ACC112 (cell line): ENCODE results near the gene VTI1A.
"Not testable (repeated sequence)": the region's sequence is repeated elsewhere in the genome, so short reads cannot be mapped to it uniquely, and the experiment has no call there.

Source experiments
- H2AFZ ChIP-seq: fragments of 200-600 bp; sonication (generic); one replicate; pipeline ENCODE4 v1.6.0; 2017; ENCODE audit warnings: antibody characterized with exemption, low read length; ENCODE audit not compliant: unreplicated experiment
- H3K27ac ChIP-seq: fragments of 200-600 bp; sonication (generic); 2 replicates; pipeline ENCODE4 v1.5.1; 2014; ENCODE audit warnings: low read depth, mild to moderate bottlenecking, antibody characterized with exemption, low read length, moderate library complexity
- H3K27me3 ChIP-seq: fragments of 200-600 bp; sonication (generic); 2 replicates; pipeline ENCODE4 v1.6.1; 2014; ENCODE audit warnings: mild to moderate bottlenecking, antibody characterized with exemption, low read length, moderate library complexity, mixed read lengths; ENCODE audit not compliant: insufficient read depth
- H3K36me3 ChIP-seq: fragments of 200-600 bp; sonication (generic); 2 replicates; pipeline ENCODE4 v1.6.1; 2016; ENCODE audit warnings: mild to moderate bottlenecking, antibody characterized with exemption, low read length, moderate library complexity, mixed read lengths; ENCODE audit not compliant: insufficient read depth
- H3K4me1 ChIP-seq: fragments of 200-600 bp; sonication (generic); one replicate; pipeline ENCODE4 v1.6.1; 2016; ENCODE audit warnings: low read length, mixed read lengths; ENCODE audit not compliant: insufficient read depth, unreplicated experiment, control insufficient read depth
- H3K4me3 ChIP-seq: fragments of 200-600 bp; sonication (generic); 2 replicates; pipeline ENCODE4 v1.5.1; 2014; ENCODE audit warnings: mild to moderate bottlenecking, low read depth, low read length
- H3K79me2 ChIP-seq: fragments of 200-600 bp; sonication (generic); one replicate; pipeline ENCODE4 v1.6.0; 2016; ENCODE audit warnings: low read length; ENCODE audit not compliant: control insufficient read depth, unreplicated experiment, insufficient read depth

The VTI1A gene

GRCh38 chr10:112539340-112539739, 92.3 kb downstream of the VTI1A start:
- Histone ChIP-seq H3K4me3 (no peak overlapping the region), H3K4me1 (peaks cover 5% of the 10 kb centered on the region), H3K79me2 (no peaks in the 10 kb centered on the region), H3K27ac (no peak overlapping the region), H3K36me3 (peaks cover 15% of the 10 kb centered on the region; the same call in 1 of the 2 replicates), H3K27me3 (no peaks in the 10 kb centered on the region), H2AFZ (no peak overlapping the region)

GRCh38 chr10:112542823-112543222, 95.8 kb downstream of the VTI1A start:
- not testable (repeated sequence) for H2AFZ ChIP-seq, H3K27me3 ChIP-seq, H3K27ac ChIP-seq, H3K79me2 ChIP-seq, H3K4me3 ChIP-seq, H3K4me1 ChIP-seq
- H3K36me3 ChIP-seq: peaks cover 15% of the 10 kb centered on the region; the same call in 1 of the 2 replicates

- Histone ChIP-seq H3K4me3 (no peak overlapping the region), H3K4me1 (no peaks in the 10 kb centered on the region)
Measured at GRCh38 chr10:112546474-112546873, 99.5 kb downstream of the VTI1A start.

GRCh38 chr10:112548535-112549276, 101.7 kb downstream of the VTI1A start:
- H3K36me3 ChIP-seq: no peaks in the 10 kb centered on the region
- no peak overlapping the region for H3K4me3 ChIP-seq
- no peak overlapping the region for H2AFZ ChIP-seq
- no peaks in the 10 kb centered on the region for H3K79me2 ChIP-seq
- H3K27ac ChIP-seq: no peak overlapping the region
- H3K27me3 ChIP-seq: no peaks in the 10 kb centered on the region
- no peaks in the 10 kb centered on the region for H3K4me1 ChIP-seq

More at GRCh38 chr10:112546474-112546873, 99.5 kb downstream of the VTI1A start:
- Histone ChIP-seq H3K27me3 (no peaks in the 10 kb centered on the region), H3K79me2 (no peaks in the 10 kb centered on the region), H2AFZ (no peak overlapping the region), H3K36me3 (no peaks in the 10 kb centered on the region), H3K27ac (no peak overlapping the region)

GRCh38 chr10:112552593-112553110, 105.6 kb downstream of the VTI1A start:
- Histone ChIP-seq H3K36me3 (no peaks in the 10 kb centered on the region), H3K27ac (no peak overlapping the region), H2AFZ (no peak overlapping the region), H3K4me3 (no peak overlapping the region), H3K4me1 (no peaks in the 10 kb centered on the region), H3K27me3 (no peaks in the 10 kb centered on the region), H3K79me2 (no peaks in the 10 kb centered on the region)

- no peaks in the 10 kb centered on the region for H3K79me2 ChIP-seq
- no peaks in the 10 kb centered on the region for H3K36me3 ChIP-seq
- H3K27me3 ChIP-seq: no peaks in the 10 kb centered on the region
- no peaks in the 10 kb centered on the region for H3K4me1 ChIP-seq
- no peak overlapping the region for H2AFZ ChIP-seq
- no peak overlapping the region for H3K27ac ChIP-seq
- H3K4me3 ChIP-seq: no peak overlapping the region
Measured at GRCh38 chr10:112553315-112553714, 106.3 kb downstream of the VTI1A start.

GRCh38 chr10:112554263-112554662, 107.2 kb downstream of the VTI1A start:
- H3K79me2 ChIP-seq: no peaks in the 10 kb centered on the region
- no peak overlapping the region for H3K4me3 ChIP-seq
- H3K36me3 ChIP-seq: no peaks in the 10 kb centered on the region
- no peaks in the 10 kb centered on the region for H3K27me3 ChIP-seq
- H3K4me1 ChIP-seq: no peaks in the 10 kb centered on the region
- H2AFZ ChIP-seq: no peak overlapping the region
- no peak overlapping the region for H3K27ac ChIP-seq

- Histone ChIP-seq H3K27ac (no peak overlapping the region), H3K36me3 (no peaks in the 10 kb centered on the region), H3K4me1 (no peaks in the 10 kb centered on the region), H2AFZ (no peak overlapping the region), H3K79me2 (no peaks in the 10 kb centered on the region), H3K4me3 (no peak overlapping the region), H3K27me3 (no peaks in the 10 kb centered on the region)
Measured at GRCh38 chr10:112557197-112557596, 110.2 kb downstream of the VTI1A start.

GRCh38 chr10:112558476-112559142, 111.6 kb downstream of the VTI1A start:
- Histone ChIP-seq H2AFZ (no peak overlapping the region), H3K27ac (no peak overlapping the region), H3K27me3 (no peaks in the 10 kb centered on the region), H3K36me3 (no peaks in the 10 kb centered on the region), H3K79me2 (no peaks in the 10 kb centered on the region), H3K4me3 (no peak overlapping the region), H3K4me1 (no peaks in the 10 kb centered on the region)

- no peak overlapping the region for H3K27ac ChIP-seq
- H3K4me1 ChIP-seq: peaks cover 2% of the 10 kb centered on the region
- no peaks in the 10 kb centered on the region for H3K79me2 ChIP-seq
- H3K27me3 ChIP-seq: no peaks in the 10 kb centered on the region
- no peaks in the 10 kb centered on the region for H3K36me3 ChIP-seq
- no peak overlapping the region for H3K4me3 ChIP-seq
- H2AFZ ChIP-seq: no peak overlapping the region
Measured at GRCh38 chr10:112559349-112559748, 112.3 kb downstream of the VTI1A start.

- no peak overlapping the region for H3K27ac ChIP-seq
- no peaks in the 10 kb centered on the region for H3K79me2 ChIP-seq
- H3K36me3 ChIP-seq: no peaks in the 10 kb centered on the region
- H3K4me1 ChIP-seq: peaks cover 8% of the 10 kb centered on the region
- H3K4me3 ChIP-seq: no peak overlapping the region
- H2AFZ ChIP-seq: no peak overlapping the region
- H3K27me3 ChIP-seq: no peaks in the 10 kb centered on the region
Measured at GRCh38 chr10:112562122-112562521, 115.1 kb downstream of the VTI1A start.
